GM23248 (cell line): ENCODE results near the gene SRC. TPM values are rescaled to one million over a fixed set of nuclear protein-coding genes. Genes with fewer than 3 reads are reported as not detected.

Experiments used
- DNase-seq: peaks from one replicate; pipeline ENCODE4 v3.0.0-alpha.2; 2015
- H2AFZ ChIP-seq: fragments of 200-600 bp; sonication (generic); 2 replicates; pipeline ENCODE4 v1.6.1; 2016; ENCODE audit warnings: antibody characterized with exemption
- H3F3A ChIP-seq: fragments of 200-600 bp; sonication (generic); 2 replicates; pipeline ENCODE4 v1.6.1; 2016; ENCODE audit warnings: mild to moderate bottlenecking, antibody characterized with exemption, mixed run types; ENCODE audit not compliant: insufficient read depth
- H3K27ac ChIP-seq: fragments of 200-600 bp; sonication (generic); 2 replicates; pipeline ENCODE4 v1.5.1; 2016; ENCODE audit warnings: mild to moderate bottlenecking
- H3K27me3 ChIP-seq: fragments of 200-600 bp; sonication (generic); replicated peaks from 2 replicates; pipeline ENCODE4 v1.6.1; 2016; ENCODE audit warnings: mild to moderate bottlenecking; ENCODE audit not compliant: insufficient read depth
- H3K36me3 ChIP-seq: fragments of 200-600 bp; sonication (generic); 2 replicates; pipeline ENCODE4 v1.6.1; 2016; ENCODE audit warnings: low read depth, mild to moderate bottlenecking
- H3K4me1 ChIP-seq: fragments of 200-600 bp; sonication (generic); 2 replicates; pipeline ENCODE4 v1.6.1; 2016; ENCODE audit warnings: mild to moderate bottlenecking; ENCODE audit not compliant: insufficient read depth
- H3K4me2 ChIP-seq: fragments of 200-600 bp; sonication (generic); one replicate; pipeline ENCODE4 v1.6.1; 2016; ENCODE audit warnings: mild to moderate bottlenecking; ENCODE audit not compliant: unreplicated experiment
- H3K4me3 ChIP-seq: fragments of 200-600 bp; sonication (generic); 2 replicates; pipeline ENCODE4 v1.5.1; 2016; ENCODE audit warnings: mild to moderate bottlenecking
- H3K79me2 ChIP-seq: fragments of 200-600 bp; sonication (generic); 2 replicates; pipeline ENCODE4 v1.6.1; 2016; ENCODE audit warnings: mild to moderate bottlenecking; ENCODE audit not compliant: insufficient read depth
- H3K9ac ChIP-seq: fragments of 200-600 bp; sonication (generic); 2 replicates; pipeline ENCODE4 v1.6.1; 2016; ENCODE audit warnings: mild to moderate bottlenecking
- H3K9me2 ChIP-seq: fragments of 200-600 bp; sonication (generic); 2 replicates; pipeline ENCODE4 v1.6.1; 2016; ENCODE audit warnings: mixed run types, mild to moderate bottlenecking, moderate library complexity; ENCODE audit not compliant: insufficient read depth
- H3K9me3 ChIP-seq: fragments of 200-600 bp; sonication (generic); one replicate; pipeline ENCODE4 v1.6.1; 2017; ENCODE audit warnings: low read depth
- H4K20me1 ChIP-seq: fragments of 200-600 bp; sonication (generic); 2 replicates; pipeline ENCODE4 v1.6.0; 2016; ENCODE audit not compliant: insufficient read depth
- EZH2 ChIP-seq: fragments of 200-600 bp; sonication (generic); IDR thresholded peaks from 2 replicates; pipeline ENCODE4 v1.6.1; 2018; ENCODE audit warnings: antibody characterized with exemption, mild to moderate bottlenecking; ENCODE audit not compliant: insufficient read depth, poor library complexity, severe bottlenecking
- EZH2phosphoT487 ChIP-seq: fragments of 200-600 bp; sonication (generic); IDR thresholded peaks from 2 replicates; pipeline ENCODE4 v1.6.1; 2018; ENCODE audit warnings: antibody characterized with exemption, moderate library complexity, mild to moderate bottlenecking, low read depth; ENCODE audit not compliant: insufficient read depth
- WGBS, 2 experiments: methylation state at CpG; one replicate each; pipeline ENCODE4 v1.1.6; 2015 to 2017; ENCODE audit warnings: low lambda C conversion rate in 2 of 2, low coverage in 1 of 2; ENCODE audit errors: missing lambda C conversion rate in 2 of 2; 5-methylcytosine and 5-hydroxymethylcytosine counted together
- in situ Hi-C: fragments of 300-500 bp; cut with MboI; formaldehyde crosslinking; loops from 2 replicates; pipeline ENCODE4 v1.15.0; 2020
- polyA plus RNA-seq: library from polyadenylated mRNA; unstranded; fragments of >200 nt; fragmentation: Nextera tagmentation; extraction: Ambion mirVana; gene quantifications from 2 replicates; pipeline ENCODE4 v1.2.1, GENCODE V29; 2016
- total RNA-seq: library from RNA; depleted of rRNA; stranded (reverse); fragments of >200 nt; shearing (Covaris generic); gene quantifications from 2 replicates; pipeline ENCODE4 v1.2.3, GENCODE V29; 2014

The SRC gene
- total and polyA plus RNA-seq, 2 experiments from 2014 or later: 17.0 to 28.6 TPM

DNA sequence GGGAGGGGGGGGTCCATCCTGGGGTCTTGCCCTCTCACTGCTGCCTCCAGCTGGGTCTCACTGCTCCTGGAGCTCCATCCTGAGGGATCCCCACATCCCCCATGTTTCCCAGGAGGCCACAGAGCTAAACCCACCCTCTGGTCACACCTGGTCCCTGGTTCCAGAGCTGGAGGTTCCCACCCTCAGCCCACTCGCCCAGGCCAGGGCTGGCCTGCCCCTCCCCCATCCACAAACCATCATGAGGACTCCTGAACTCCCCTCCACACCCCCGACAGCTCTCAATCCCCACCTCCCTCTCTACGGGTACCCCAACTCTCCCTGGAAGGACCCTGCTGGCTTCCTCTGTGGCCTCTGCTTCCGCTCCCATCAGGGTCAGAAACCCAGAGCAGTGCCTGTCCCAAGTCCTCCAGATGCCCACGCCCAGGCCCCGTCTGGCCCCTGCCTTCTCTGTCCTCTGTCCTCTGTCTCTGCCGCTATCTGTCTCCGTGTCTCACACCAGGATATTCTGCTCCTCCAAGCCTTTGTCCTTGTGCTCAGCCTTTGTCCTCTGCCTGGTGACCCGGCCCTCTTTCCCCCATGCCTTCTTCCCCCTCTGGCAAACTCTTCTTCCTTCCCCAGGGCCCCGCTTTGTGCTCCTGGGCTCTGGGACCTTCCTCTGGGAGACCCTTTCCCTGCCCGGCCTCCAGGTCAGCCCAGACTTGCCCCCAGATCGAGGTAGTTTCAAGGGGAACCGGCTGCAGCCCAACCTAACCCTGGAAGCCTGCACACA is 74.0 kb downstream of the SRC start:
- no peaks in the 10 kb centered on the region for H3K36me3 ChIP-seq
- in situ Hi-C loops: no loop called here
- H3K4me1 ChIP-seq: 0 out of 2 replicates have a peak, but pooled peaks cover 5% of the 10 kb centered on the region
- H2AFZ ChIP-seq: no peak overlapping the region
- no peaks in the 10 kb centered on the region for H3F3A ChIP-seq
- no peaks in the 10 kb centered on the region for H3K79me2 ChIP-seq
- 68 to 84% methylated on average over 11 to 13 of the region's 13 CpGs for WGBS, 2 experiments
- no peaks in the 10 kb centered on the region for H3K9me3 ChIP-seq
- DNase-seq: no peak
- no peaks in the 10 kb centered on the region for H4K20me1 ChIP-seq
- peaks cover 56% of the 10 kb centered on the region for H3K27me3 ChIP-seq
- no peak overlapping the region for H3K27ac ChIP-seq
- H3K9ac ChIP-seq: no peak overlapping the region
- H3K4me3 ChIP-seq: no peak overlapping the region
- TF ChIP-seq EZH2 (no peak), EZH2phosphoT487 (no peak)
- H3K4me2 ChIP-seq: no peak overlapping the region
- no peaks in the 10 kb centered on the region for H3K9me2 ChIP-seq

DNA sequence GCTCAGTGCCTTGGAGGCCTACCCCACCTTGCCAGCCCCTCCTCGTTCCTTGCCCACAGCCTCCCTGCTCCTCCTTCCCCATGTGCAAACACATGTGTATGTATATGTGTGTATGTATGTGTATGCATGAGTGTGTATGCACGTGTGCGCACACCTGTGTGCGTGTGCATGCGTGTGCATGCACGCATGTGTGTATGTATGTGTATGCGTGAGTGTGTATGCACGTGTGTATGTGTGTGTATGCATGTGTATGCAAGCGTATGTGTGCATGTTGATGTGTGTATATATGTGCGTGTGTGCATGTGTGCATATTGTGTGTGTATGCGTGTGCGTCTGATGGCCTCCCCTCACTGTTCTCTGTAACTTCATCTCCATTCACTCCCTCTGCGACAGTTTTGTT is 74.7 kb downstream of the SRC start:
- Histone ChIP-seq H3K4me3 (no peak overlapping the region), H3K9ac (no peak overlapping the region), H3K9me3 (no peaks in the 10 kb centered on the region), H3K9me2 (no peaks in the 10 kb centered on the region), H3K4me1 (0 out of 2 replicates have a peak, but pooled peaks cover 5% of the 10 kb centered on the region), H3K27me3 (peaks cover 62% of the 10 kb centered on the region), H3K36me3 (no peaks in the 10 kb centered on the region), H3K4me2 (no peak overlapping the region), H3K79me2 (no peaks in the 10 kb centered on the region), H3F3A (no peaks in the 10 kb centered on the region), H3K27ac (no peak overlapping the region), H4K20me1 (no peaks in the 10 kb centered on the region), H2AFZ (no peak overlapping the region)
- in situ Hi-C loops: no loop called here
- no peak for DNase-seq
- no peak for TF ChIP-seq EZH2phosphoT487
- TF ChIP-seq EZH2: no peak
- WGBS, 2 experiments: 80 to 82% methylated on average over 13 of the region's 13 CpGs

DNA sequence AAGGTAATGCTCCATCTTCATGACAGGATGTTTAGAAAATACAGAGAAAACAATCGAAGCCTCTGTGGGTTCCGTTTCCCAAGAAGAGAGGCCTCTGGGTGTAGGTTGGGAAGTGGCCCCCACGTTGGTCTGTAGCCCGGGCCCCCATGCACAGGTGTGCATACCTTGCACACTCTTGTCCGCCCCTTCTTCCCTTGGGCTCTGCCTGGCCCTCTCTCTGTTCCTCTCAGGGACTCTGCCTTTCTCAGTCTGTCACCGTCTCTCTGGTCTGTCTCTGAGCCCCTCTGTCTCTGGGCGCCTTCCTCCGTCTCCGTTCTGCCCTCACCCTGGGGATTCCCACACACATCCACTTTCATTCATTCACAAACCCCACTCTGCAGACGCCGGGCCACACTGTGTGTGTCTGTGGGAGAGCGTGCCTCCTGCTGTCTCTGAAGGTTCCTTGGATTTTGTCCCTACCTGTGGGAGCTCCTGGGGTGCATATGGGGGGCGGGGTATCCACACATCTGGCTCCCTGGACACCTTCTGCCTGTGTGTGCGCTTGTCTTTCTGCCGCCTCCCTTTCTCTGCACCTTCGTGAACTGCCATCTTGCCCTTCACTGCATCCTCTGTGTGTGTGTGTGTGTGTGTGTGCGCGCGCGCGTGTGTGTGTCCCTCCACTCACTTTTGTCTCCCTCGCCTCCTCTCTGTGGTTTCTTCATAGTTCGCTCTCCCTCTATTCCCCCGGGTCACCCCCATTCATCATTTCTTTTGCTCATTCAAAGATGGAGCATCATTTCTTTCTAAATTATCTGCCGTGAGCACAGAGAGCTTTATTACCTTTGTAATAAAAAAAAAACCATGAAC is 75.3 kb downstream of the SRC start:
- Histone ChIP-seq H3K4me3 (no peak overlapping the region), H3K4me2 (no peak overlapping the region), H3K4me1 (0 out of 2 replicates have a peak, but pooled peaks cover 5% of the 10 kb centered on the region), H4K20me1 (no peaks in the 10 kb centered on the region), H3K27ac (no peak overlapping the region), H3K9me2 (no peaks in the 10 kb centered on the region), H3K79me2 (no peaks in the 10 kb centered on the region), H3K27me3 (peaks cover 66% of the 10 kb centered on the region), H3K9me3 (no peaks in the 10 kb centered on the region), H3K9ac (no peak overlapping the region), H2AFZ (no peak overlapping the region), H3F3A (no peaks in the 10 kb centered on the region), H3K36me3 (no peaks in the 10 kb centered on the region)
- DNase-seq: no peak
- in situ Hi-C loops: no loop called here
- 66 to 72% methylated on average over 24 to 25 of the region's 25 CpGs for WGBS, 2 experiments
- TF ChIP-seq EZH2phosphoT487 (no peak), EZH2 (no peak)

DNA sequence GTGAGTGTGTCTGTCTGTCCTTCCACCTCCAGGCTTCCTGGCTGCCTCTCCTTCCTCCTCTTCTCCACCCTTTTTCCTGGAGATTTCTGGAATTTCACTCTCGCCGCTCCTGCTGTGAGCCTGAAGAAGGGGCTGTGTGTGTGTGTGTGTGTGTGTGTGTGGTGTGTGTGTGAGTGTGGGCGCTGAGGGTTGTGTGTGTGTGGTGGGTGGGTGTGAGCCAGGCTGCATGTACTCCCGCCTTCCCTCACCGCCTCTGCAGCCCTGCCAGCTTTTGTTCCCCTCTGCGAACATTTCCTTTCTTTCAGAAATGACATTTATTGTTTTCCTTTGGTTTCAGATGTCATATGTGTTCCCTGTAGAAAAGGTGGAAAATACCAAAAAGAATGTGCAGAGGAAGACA is 76.0 kb downstream of the SRC start:
- Histone ChIP-seq H3K27ac (no peak overlapping the region), H3K4me2 (no peak overlapping the region), H3K4me3 (no peak overlapping the region), H4K20me1 (no peaks in the 10 kb centered on the region), H3K4me1 (0 out of 2 replicates have a peak, but pooled peaks cover 5% of the 10 kb centered on the region), H3F3A (no peaks in the 10 kb centered on the region), H3K36me3 (no peaks in the 10 kb centered on the region), H3K79me2 (no peaks in the 10 kb centered on the region), H3K9me2 (no peaks in the 10 kb centered on the region), H2AFZ (no peak overlapping the region), H3K27me3 (peaks cover 71% of the 10 kb centered on the region), H3K9ac (no peak overlapping the region), H3K9me3 (no peaks in the 10 kb centered on the region)
- TF ChIP-seq EZH2 (no peak), EZH2phosphoT487 (no peak)
- DNase-seq: no peak
- in situ Hi-C loops: no loop called here
- WGBS, 2 experiments: 16 to 20% methylated on average over 5 to 6 of the region's 6 CpGs
